ENCODE measurements around the gene WNT7B.

- TF ChIP-seq EZH2 (IDR thresholded peaks at IDR 0.05; ENCODE audit: borderline replicate concordance, low read depth, low read length, poor library complexity, severe bottlenecking) (no peak), CTCF (conservative IDR thresholded peaks at IDR 0.05; ENCODE audit: low read depth, low read length) (no peak)
Observed at GRCh38 chr22:45949258-45949870, 27.6 kb downstream of the WNT7B start.
